HepG2 (cell line): ENCODE measurements around the gene PKLR. TPM values are rescaled to one million over a fixed set of nuclear protein-coding genes. Genes with fewer than 3 reads are reported as not detected.

Experiments
- microRNA counts: library from miRNA; unstranded; fragments of <30 nt; microRNA quantifications from one replicate; lab custom pipeline; 2015
- microRNA-seq: library from miRNA; unstranded; fragments of <30 nt; microRNA quantifications from one replicate; pipeline ENCODE4, GENCODE V29; 2020
- polyA plus RNA-seq, 8 experiments: library from polyadenylated mRNA; depleted of rRNA in 3 of 8; stranded (reverse) in 7 of 8; unstranded in 1 of 8; fragments of >200 nt; fragmentation: Illumina TruSeq in 4 of 8; extraction: Trizol in 4 of 8; gene quantifications; 2 replicates each; pipeline versions ENCODE4 v1.2.1 to v1.2.3, GENCODE V29; 2011 to 2016; ENCODE audit warnings: low read depth in 4 of 8, missing spikeins in 1 of 8, mixed read lengths in 1 of 8; ENCODE audit not compliant: insufficient read depth in 1 of 8
- total RNA-seq, 5 experiments: library from RNA; depleted of rRNA; stranded (reverse); fragments of >200 nt; fragmentation: Illumina TruSeq; extraction: Trizol; gene quantifications; 2 replicates each; pipeline ENCODE4 v1.2.3, GENCODE V29; 2016; ENCODE audit warnings: low read depth in 1 of 5

PKLR gene
- total and polyA plus RNA-seq, 2 of the 13 experiments (the other 11 are each of a cell fraction or from before 2014, with no cell fraction given) = 10.3 to 29.3 TPM

MicroRNAs encoded within 50 kb of the gene (microRNA counts, 767-probe panel; counts per million panel counts)
- not detected for microRNA hsa-miR-555 (lab: Ali Mortazavi, UCI)

Small RNA genes lying within 50 kb of the gene (microRNA-seq; reads per million reads assigned to microRNA genes)
- not detected for gene MIR555

Other genes starting within 250 kb of the PKLR start
- 9.3 and 17.2 TPM in 2 replicates for gene EFNA4, start 237.7 kb downstream of the PKLR start, total RNA-seq (2016; rRNA removed; fragmentation: Illumina TruSeq; extraction: Trizol)
- 12.0 and 13.9 TPM in 2 replicates for gene EFNA4, start 237.7 kb downstream of the PKLR start, polyA plus RNA-seq (2011; rRNA removed)
- gene EFNA3, start 222.6 kb downstream of the PKLR start, total RNA-seq (2016; rRNA removed; fragmentation: Illumina TruSeq; extraction: Trizol) = 1.0 and 1.6 TPM in 2 replicates
- gene EFNA3, start 222.6 kb downstream of the PKLR start, polyA plus RNA-seq (2011; rRNA removed) = 5.7 and 6.8 TPM in 2 replicates
- gene EFNA1, start 173.6 kb downstream of the PKLR start, total RNA-seq (2016; rRNA removed; fragmentation: Illumina TruSeq; extraction: Trizol) = 41.2 and 81.8 TPM in 2 replicates
- 874 and 1,163 TPM in 2 replicates for gene EFNA1, start 173.6 kb downstream of the PKLR start, polyA plus RNA-seq (2011; rRNA removed)
- gene SLC50A1, start 165.6 kb downstream of the PKLR start, total RNA-seq (2016; rRNA removed; fragmentation: Illumina TruSeq; extraction: Trizol) = 16.4 and 22.5 TPM in 2 replicates
- 46.8 and 49.5 TPM in 2 replicates for gene SLC50A1, start 165.6 kb downstream of the PKLR start, polyA plus RNA-seq (2011; rRNA removed)
- 14.8 and 23.2 TPM in 2 replicates for gene DPM3, start 160.9 kb downstream of the PKLR start, total RNA-seq (2016; rRNA removed; fragmentation: Illumina TruSeq; extraction: Trizol)
- gene DPM3, start 160.9 kb downstream of the PKLR start, polyA plus RNA-seq (2011; rRNA removed) = 53.4 and 61.7 TPM in 2 replicates
- gene KRTCAP2, start 128.1 kb downstream of the PKLR start, total RNA-seq (2016; rRNA removed; fragmentation: Illumina TruSeq; extraction: Trizol) = 48.5 and 79.4 TPM in 2 replicates
- 77.3 and 89.3 TPM in 2 replicates for gene KRTCAP2, start 128.1 kb downstream of the PKLR start, polyA plus RNA-seq (2011; rRNA removed)
- gene TRIM46, start 127.6 kb downstream of the PKLR start, total RNA-seq (2016; rRNA removed; fragmentation: Illumina TruSeq; extraction: Trizol) = 0.04 and 0.08 TPM in 2 replicates
- 0.09 and 0.12 TPM in 2 replicates for gene TRIM46, start 127.6 kb downstream of the PKLR start, polyA plus RNA-seq (2011; rRNA removed)
- gene THBS3, start 93.5 kb downstream of the PKLR start, total RNA-seq (2016; rRNA removed; fragmentation: Illumina TruSeq; extraction: Trizol) = 0.39 and 0.86 TPM in 2 replicates
- 3.6 and 4.4 TPM in 2 replicates for gene THBS3, start 93.5 kb downstream of the PKLR start, polyA plus RNA-seq (2011; rRNA removed)
- gene MTX1, start 92.7 kb downstream of the PKLR start, total RNA-seq (2016; rRNA removed; fragmentation: Illumina TruSeq; extraction: Trizol) = 64.5 and 71.5 TPM in 2 replicates
- gene MTX1, start 92.7 kb downstream of the PKLR start, polyA plus RNA-seq (2011; rRNA removed) = 72.6 and 85.1 TPM in 2 replicates
- 4.1 and 6.2 TPM in 2 replicates for gene ENTREP3, start 46.0 kb downstream of the PKLR start, total RNA-seq (2016; rRNA removed; fragmentation: Illumina TruSeq; extraction: Trizol)
- gene ENTREP3, start 46.0 kb downstream of the PKLR start, polyA plus RNA-seq (2011; rRNA removed) = 9.9 and 11.9 TPM in 2 replicates
- gene SCAMP3, start 39.1 kb downstream of the PKLR start, total RNA-seq (2016; rRNA removed; fragmentation: Illumina TruSeq; extraction: Trizol) = 27.0 and 46.8 TPM in 2 replicates
- 83.3 and 92.5 TPM in 2 replicates for gene SCAMP3, start 39.1 kb downstream of the PKLR start, polyA plus RNA-seq (2011; rRNA removed)
- gene CLK2, start 27.9 kb downstream of the PKLR start, total RNA-seq (2016; rRNA removed; fragmentation: Illumina TruSeq; extraction: Trizol) = 10.1 and 20.1 TPM in 2 replicates
- gene CLK2, start 27.9 kb downstream of the PKLR start, polyA plus RNA-seq (2011; rRNA removed) = 73.5 and 74.0 TPM in 2 replicates
- 1.3 and 2.4 TPM in 2 replicates for gene HCN3, start 24.0 kb downstream of the PKLR start, total RNA-seq (2016; rRNA removed; fragmentation: Illumina TruSeq; extraction: Trizol)
- 10.2 and 15.0 TPM in 2 replicates for gene HCN3, start 24.0 kb downstream of the PKLR start, polyA plus RNA-seq (2011; rRNA removed)
- gene FDPS, start 7.4 kb upstream of the PKLR start, total RNA-seq (2016; rRNA removed; fragmentation: Illumina TruSeq; extraction: Trizol) = 519 and 610 TPM in 2 replicates
- gene FDPS, start 7.4 kb upstream of the PKLR start, polyA plus RNA-seq (2011; rRNA removed) = 264 and 345 TPM in 2 replicates
- 15.9 and 18.7 TPM in 2 replicates for gene RUSC1, start 19.5 kb upstream of the PKLR start, total RNA-seq (2016; rRNA removed; fragmentation: Illumina TruSeq; extraction: Trizol)
- 20.4 and 21.4 TPM in 2 replicates for gene RUSC1, start 19.5 kb upstream of the PKLR start, polyA plus RNA-seq (2011; rRNA removed)